HG02870 (cell line): ENCODE results near the gene POU5F1.

Experiments
- ATAC-seq: cut with Tn5 transposase; IDR thresholded peaks from one replicate; pipeline ENCODE4 v1.9.1; 2021; ENCODE audit warnings: mild to moderate bottlenecking, moderate library complexity; ENCODE audit not compliant: unreplicated experiment

POU5F1 gene

DNA sequence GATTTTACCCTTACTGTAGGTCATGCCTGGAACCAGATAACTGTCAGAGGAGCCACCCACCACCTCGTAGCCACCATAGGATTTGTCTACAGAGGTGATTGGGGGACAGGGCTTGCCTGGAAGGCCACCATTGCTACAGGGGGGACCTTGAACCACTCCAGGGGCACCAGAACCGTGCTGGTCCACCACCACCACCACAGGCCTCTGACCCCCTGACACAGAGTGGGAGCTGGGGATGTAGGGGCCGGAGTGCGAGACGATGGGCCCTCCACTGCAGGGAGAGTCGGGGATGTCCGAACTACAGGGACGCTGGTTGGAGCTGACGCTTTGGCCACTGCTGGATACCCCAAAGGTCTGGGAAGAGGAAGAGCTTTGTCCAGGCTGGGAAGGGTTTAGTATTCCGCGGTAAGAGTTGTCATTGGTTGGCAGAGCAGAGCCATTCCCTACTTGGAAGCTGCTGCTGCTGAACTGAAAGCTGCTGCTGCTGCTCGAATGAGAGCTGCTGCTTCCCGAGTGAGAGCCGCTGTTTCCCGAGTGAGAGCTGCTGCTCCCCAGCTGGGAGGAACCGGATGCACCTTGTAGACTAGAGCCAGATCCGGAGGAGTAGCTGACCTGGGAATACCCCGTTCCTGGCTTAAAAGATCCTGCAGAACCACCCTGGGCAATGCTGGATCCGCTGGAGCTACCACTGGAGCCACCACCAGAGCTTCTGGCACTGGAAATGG, 53.7 kb downstream of the POU5F1 start:
- ATAC-seq, result no peak

DNA sequence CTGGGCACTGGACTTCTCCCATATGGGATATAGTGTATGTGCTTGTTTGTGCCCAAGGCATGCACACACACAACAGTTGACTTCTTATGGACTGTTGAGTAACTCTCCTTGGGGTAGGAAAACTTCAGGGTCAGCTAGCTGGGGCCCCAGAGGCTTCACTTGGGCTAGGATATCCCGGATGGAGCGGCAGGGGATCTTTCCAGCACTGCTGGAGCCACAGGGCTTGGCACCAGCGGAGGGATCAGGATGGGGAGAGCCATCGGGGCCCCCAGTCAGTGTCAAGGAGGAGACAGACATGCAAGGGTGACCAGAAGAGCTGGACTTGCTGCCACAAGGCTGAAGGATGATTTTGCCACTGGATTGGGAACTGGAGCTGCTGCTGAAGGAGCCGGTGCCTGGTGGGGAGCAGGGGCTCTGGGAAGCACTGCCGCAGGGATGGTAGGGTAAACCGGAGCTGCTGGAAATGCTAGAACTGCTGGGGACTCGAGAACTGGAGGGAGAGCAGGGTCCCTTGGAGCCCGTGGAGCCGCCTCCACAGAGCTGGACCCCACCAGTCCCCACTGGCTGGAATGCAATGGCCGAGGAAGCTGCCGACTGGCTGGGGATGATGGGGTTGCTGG, 54.4 kb downstream of the POU5F1 start:
- ATAC-seq, result no peak

DNA sequence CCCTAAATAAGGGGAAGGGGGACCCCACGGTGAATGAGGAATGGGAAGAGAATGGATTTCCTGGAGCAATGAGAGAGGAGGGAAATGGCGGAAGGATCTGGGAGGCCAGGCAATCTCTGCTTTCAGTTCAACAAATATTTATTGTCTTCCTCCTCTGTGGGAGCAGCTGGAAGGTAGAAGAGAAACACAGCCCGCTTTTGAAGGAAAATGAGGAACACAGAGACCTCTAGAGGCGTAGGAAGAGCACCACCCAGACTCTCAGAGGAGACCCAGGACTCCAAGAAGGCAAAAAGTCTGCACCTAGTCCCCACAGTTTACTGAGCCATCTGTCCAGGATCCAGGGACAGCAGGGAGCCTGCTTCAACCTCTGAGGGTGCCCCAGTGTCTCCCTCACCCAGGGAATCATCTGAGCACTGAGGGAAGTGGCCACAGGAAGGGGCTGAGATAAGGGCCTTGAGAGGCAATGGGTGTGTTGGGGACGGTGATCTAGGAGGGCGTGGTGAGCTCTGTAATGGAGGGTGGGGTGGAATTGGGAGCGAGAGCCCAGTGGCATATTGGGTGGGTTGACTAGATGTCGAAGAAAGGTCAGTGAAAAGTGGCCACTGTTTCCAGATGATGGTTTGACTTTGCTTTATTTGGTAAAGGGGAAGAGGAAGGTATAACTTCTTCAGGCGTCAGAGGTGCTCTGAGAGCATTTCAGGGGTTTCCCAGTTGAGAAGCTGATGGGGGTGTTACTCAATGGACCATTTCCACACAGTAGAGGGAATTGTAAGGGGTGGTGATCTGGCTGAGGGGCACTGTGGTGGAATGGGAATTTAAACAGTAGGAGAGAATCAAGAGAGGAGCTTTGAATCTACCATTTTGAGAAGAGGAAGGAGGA, 55.3 kb downstream of the POU5F1 start:
- ATAC-seq, result no peak

DNA sequence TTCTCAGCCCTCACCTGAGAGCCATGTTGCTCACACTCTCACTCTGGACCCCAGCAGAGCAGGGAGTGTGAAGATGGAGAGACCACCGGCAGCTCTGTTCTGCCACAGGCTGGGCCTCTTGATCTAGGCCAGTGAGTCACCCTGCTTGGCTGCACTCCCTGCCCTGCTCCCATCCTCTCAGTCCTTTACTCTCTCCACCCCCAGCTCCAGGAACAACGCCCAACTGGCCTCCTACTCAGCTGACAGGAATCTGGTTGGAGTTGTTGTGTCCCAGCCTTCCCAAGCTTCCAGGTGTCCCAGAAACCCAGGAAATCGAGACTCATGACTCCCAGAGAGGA, 56.0 kb downstream of the POU5F1 start, which contains the start of gene PSORS1C1:
Gene PSORS1C1, plus strand, starts transcription at position 260 of the 338 bp plus-strand sequence. CDS start 14,833 bp downstream, outside the sequence.
- no peak for ATAC-seq
